ENCODE data around the gene LPCAT2. TPM values are rescaled to one million over a fixed set of nuclear protein-coding genes. Genes with fewer than 3 reads are reported as not detected.

Gene LPCAT2
- total RNA-seq, 1 donor from 2014 or later: 15.7 TPM

DNA sequence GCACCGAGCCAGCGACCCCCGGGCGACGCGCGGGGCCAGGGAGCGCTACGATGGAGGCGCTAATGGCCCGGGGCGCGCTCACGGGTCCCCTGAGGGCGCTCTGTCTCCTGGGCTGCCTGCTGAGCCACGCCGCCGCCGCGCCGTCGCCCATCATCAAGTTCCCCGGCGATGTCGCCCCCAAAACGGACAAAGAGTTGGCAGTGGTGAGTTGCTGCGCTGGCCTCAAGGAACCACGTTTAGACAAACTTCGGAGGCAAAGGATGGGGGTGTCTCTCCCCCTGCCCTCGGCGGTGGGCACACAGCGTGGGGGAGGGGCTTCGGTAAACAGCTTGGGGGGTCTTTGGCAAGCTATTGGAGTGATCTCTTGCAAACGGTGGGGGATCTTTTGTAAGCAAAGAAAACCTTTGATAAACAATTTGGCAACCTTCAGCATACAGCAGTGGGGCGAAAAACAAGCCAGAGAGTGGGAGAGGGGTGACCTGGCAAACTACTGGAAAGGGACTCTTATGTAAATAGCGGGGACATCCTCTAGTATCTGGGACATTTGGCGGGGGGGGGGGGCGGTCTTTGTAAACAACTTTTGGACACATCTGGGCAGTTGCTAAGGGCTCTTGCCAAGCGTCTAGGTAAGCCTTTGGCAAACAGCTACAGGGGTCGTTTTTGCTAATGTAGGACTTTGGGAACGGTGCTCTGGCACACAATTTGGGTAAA, 29.3 kb upstream of the LPCAT2 start:
- DNase-seq (ENCODE audit: low spot score): no peak

- peak; percentile 95 for DNase-seq (ENCODE audit: low spot score)
Measured at GRCh38 chr16:55480228-55480655, 28.6 kb upstream of the LPCAT2 start.

- no peak for DNase-seq (ENCODE audit: low spot score)
Measured at GRCh38 chr16:55481023-55481422, 27.8 kb upstream of the LPCAT2 start.

DNA sequence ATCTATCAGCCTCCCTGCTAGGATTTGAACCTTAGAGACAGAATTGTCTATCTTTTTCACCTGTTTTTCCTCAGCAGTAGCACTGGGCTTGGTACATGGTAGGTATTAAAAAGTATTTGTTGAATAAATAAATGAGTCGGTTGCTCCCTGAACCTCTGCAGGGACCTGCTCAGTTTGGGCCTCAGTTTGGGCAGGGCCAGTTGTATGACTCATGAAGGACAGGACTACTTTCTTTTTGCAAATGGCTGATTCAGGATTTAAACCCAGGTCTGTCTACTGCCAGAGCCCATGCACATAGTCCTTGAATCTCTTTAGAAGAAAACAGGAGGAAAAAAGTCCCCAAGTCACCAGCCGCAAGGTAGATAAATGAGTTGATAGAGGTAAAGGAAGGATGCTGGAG, 26.8 kb upstream of the LPCAT2 start:
- DNase-seq (ENCODE audit: low spot score): no peak

DNA sequence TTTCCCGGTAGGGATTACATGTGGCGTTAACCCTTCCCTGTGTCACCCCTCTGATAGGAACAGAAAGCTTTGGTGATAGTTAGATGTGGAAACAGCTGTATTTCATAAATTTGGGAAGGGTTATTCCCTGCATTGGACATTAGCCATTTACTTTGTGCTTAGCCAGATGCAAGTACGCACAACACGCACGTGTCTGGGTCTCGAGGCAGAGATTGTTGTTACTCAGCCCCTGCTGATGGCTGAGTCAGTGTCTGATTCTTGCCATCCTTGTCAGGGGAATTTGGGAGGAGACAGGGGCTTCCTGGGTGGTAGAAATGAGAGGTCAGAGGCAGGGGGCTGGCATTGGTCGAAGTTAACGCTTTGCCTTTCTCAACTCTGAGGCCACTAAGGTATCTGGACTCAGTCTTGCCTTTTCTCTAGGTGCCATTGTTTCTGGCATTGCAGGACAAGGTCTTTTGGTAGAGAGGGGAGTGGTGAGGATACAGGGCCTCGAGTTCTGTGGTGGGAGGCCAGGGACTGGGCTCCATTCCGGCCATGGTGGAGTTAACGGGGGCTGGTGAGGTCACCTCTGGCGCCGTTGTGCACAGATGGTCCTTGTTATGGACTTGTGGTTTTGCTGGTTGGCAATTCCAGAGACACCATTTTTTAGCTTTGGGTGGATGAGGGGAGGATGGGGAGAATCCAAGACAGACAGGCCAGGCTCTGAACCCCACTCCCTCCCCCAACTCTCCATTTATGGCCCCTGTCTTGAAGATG, 21.6 kb upstream of the LPCAT2 start:
- DNase-seq (ENCODE audit: low spot score): peak; percentile 75

GRCh38 chr16:55488306-55488705, 20.6 kb upstream of the LPCAT2 start:
- DNase-seq (ENCODE audit: low spot score): peak; percentile 35

DNA sequence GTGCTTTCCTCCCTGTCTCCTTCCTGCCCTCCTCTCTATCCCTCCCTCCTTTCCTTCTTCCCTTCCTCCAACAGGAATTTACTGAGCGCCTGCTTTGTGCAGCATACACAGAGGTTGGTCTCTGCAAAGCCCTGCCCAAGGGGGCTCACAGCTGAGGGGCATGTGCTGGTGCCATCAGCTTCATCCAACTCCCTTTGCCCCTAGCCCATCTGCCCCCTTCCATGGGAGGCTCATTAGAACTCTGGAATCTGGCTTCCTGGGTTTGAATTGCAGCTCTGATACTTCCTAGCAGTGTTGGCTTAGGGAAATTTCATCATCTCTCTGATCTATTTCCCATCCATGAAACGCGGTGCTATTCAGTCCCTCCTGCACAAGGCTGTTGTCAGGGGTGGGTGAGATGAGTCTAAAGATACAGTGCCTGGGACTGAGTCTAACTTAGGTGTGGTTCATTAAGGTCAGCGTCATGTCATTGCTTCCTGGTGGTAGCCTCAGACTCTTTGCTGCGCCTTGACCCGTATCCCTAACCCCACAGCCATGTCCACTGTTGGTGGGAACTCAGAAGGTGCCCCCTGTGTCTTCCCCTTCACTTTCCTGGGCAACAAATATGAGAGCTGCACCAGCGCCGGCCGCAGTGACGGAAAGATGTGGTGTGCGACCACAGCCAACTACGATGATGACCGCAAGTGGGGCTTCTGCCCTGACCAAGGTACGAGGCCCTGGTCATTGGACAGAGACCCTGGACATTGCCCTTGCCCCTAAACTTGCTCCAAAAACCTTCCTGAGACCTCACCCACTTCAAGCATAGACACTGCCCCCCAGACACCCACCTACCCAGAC, 19.5 kb upstream of the LPCAT2 start:
- DNase-seq (ENCODE audit: low spot score): peak; percentile 60

- peak; percentile 75 for DNase-seq (ENCODE audit: low spot score)
Measured at GRCh38 chr16:55489956-55490265, 19.0 kb upstream of the LPCAT2 start.

DNA sequence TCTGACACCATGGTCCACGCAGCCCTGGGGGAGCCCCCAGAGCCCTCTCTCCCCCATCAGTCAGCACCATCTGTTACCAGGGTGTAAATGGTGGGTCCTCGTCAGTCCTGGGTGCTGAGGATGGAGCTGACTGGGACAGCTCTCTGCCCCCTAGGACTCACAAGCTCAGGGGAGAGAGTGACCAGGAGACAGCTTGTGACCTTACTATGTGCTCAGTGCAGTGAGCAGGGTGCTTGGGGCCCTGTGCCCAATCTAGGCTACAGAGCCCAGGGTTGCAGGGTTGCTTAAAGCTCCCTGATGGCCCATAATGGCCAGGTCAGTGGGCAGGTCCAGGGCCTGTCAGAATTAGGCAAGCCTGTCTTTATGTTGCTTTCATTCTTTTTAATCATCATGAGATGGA, 18.6 kb upstream of the LPCAT2 start:
- peak; percentile 57 for DNase-seq (ENCODE audit: low spot score)

- DNase-seq (ENCODE audit: low spot score): peak; percentile 86
Measured at GRCh38 chr16:55491691-55492090, 17.2 kb upstream of the LPCAT2 start.

- no peak for DNase-seq (ENCODE audit: low spot score)
Measured at GRCh38 chr16:55492756-55493380, 16.0 kb upstream of the LPCAT2 start.

DNA sequence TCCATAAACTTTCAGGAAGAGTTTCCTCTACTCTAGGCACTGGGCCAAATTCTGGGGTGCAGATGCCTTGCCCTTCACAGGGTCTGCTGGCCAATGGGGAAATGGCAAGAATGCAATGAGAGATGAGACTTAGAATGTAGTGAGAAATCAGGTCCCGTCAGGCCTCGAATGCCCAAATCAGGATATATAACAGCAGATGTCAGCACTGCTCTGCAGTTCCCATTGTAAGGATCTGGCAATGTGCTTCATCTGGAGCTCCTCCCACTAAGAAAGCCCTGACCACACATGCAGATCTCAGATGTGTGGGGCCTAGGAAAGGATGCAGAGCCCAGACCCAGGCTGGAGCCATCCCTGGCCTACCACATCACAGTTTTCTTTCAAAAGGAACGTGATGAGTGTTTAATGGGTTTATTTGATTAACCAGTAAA, 13.9 kb upstream of the LPCAT2 start:
- no peak for DNase-seq (ENCODE audit: low spot score)

DNA sequence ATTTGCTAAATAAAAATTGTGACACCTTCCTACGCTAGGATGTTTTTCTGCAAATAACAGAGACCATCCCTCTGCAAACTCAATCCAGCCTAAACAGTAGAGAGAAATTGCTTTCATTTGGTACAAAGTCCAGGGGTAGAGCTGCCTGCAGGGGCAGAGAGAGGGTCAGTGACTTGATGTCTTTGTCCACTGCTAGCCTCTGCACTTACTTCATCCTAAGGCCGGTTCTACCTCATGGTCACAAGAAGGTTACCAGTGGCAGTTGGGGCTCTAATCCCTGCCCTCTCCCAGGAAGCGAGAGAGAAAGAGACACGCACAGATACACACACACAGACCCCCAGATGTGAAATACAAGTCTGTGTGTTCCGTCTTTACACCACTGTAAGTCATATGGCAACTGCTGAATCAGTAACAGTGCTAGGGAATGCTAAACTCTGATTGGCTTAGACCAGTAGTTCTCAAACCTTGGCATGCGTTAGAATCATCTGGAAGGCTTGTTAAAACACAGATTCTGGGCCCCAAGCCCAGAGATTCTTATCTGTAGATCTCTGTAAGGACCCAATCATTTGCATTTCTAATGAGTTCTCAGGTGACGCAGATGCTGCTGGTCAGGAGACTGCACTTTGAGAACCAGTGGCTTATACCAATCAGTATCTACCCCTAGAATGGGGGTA, 13.1 kb upstream of the LPCAT2 start:
- no peak for DNase-seq (ENCODE audit: low spot score)

GRCh38 chr16:55496509-55497145, 12.2 kb upstream of the LPCAT2 start:
- DNase-seq (ENCODE audit: low spot score): no peak

GRCh38 chr16:55497558-55497957, 11.3 kb upstream of the LPCAT2 start:
- no peak for DNase-seq (ENCODE audit: low spot score)

GRCh38 chr16:55498101-55498500, 10.8 kb upstream of the LPCAT2 start:
- DNase-seq (ENCODE audit: low spot score): no peak

DNA sequence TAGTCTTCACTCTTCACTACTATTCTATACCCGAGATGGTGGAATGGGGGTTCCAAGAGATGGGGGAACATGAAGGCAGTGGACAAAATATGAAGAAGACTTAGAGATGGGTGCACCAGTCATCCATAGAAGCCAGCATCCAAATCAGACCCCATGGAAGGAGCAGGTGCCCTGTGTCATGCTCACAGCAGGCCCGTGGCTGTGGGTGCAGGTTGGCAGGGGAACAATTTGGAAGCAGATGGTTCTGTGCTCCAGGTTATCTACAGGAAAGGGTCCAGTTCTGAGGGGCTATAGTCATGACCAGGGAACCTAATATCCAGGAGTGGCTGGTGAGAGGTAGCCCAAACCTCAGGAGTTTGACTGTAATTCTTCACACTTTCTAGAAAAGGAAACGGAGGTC, 9.6 kb upstream of the LPCAT2 start:
- DNase-seq (ENCODE audit: low spot score): no peak

- DNase-seq (ENCODE audit: low spot score): no peak
Measured at GRCh38 chr16:55499951-55500529, 8.8 kb upstream of the LPCAT2 start.

- DNase-seq (ENCODE audit: low spot score): no peak
Measured at GRCh38 chr16:55500530-55501011, 8.3 kb upstream of the LPCAT2 start.

Data from mesenteric fat pad (tissue), 1 donor.